Pulmonary artery endothelial cell (primary cell): ENCODE data around the gene CFAP58. TPM values are rescaled to one million over a fixed set of nuclear protein-coding genes. Genes with fewer than 3 reads are reported as not detected.
A peak's percentile ranks its signal among the peaks of the same experiment; 100 is the strongest.

ENCODE experiments used
- DNase-seq: peaks from one replicate; pipeline ENCODE4 v3.0.0-alpha.2; 2011; ENCODE audit warnings: low read depth, low spot score
- total RNA-seq: library from RNA; depleted of rRNA; stranded (reverse); fragments of >200 nt; gene quantifications from 2 replicates; pipeline ENCODE4 v1.2.3, GENCODE V29; 2014

The CFAP58 gene
- total RNA-seq, 1 donor from 2014 or later = 0.46 TPM

- DNase-seq = no peak
These were observed 18.5 kb upstream of the CFAP58 start for GRCh38 chr10:104334965-104335650.

DNA sequence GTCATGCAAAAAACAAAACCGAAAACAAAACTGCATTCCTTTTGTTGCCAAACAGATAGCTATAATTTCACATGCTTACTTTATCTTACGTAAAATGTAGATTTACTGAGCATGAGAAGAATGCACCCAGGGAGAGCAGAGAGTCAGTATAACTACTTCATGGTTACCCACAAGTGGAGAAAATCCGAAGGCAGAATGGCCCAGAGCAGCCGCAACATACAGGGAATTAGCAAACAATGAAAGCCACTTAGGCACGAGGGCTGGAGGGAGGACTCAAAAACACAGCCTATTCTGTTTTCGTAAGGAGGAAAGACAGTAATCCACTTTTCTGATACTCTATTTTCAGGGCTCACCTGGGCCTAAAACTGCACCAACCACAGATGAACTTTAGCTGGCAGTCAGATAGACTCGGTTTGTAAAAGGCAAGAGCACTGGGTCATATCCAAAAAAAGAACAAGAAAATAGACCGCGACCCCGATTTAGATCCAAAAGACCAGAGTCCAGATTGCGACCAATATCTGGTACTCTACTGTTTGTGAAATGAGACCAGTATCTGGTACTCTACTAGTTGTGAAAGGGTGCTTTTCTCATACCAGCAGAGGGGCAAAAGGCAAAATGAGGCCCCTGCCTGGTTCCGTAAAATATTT, 16.7 kb upstream of the CFAP58 start:
- no peak for DNase-seq

DNA sequence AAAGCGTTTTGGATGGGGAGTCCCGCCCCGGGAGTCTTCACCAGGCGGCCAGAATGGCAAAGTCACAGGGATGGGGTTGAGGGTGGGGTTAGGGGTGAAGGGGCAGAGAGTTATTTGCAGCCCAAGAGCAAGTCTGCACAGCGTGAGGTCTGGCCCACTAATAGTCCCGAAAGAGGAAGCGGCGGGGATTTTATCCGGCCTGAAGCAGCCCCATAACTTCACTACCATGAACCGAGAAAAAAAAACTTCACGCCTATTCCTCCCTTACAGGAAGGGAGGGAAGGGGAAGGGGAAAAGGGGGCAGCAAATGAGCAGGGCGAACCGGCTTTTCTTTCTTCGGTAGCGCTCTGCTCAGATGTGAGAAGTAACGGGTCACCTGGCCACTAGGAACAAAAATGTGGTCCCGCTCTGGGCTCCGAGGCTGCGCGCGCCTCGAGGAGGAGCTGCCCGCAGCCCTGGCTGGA, 16.1 kb upstream of the CFAP58 start:
- DNase-seq = no peak

GRCh38 chr10:104337985-104338735, 15.5 kb upstream of the CFAP58 start, which contains the start of gene ITPRIP:
TSS of gene ITPRIP (minus strand) at chr10:104338465. CDS start at chr10:104316051, 22,414 bp downstream.
- peak; percentile 66 for DNase-seq

GRCh38 chr10:104339469-104340110, 14.0 kb upstream of the CFAP58 start:
- peak; percentile 48 for DNase-seq

DNA sequence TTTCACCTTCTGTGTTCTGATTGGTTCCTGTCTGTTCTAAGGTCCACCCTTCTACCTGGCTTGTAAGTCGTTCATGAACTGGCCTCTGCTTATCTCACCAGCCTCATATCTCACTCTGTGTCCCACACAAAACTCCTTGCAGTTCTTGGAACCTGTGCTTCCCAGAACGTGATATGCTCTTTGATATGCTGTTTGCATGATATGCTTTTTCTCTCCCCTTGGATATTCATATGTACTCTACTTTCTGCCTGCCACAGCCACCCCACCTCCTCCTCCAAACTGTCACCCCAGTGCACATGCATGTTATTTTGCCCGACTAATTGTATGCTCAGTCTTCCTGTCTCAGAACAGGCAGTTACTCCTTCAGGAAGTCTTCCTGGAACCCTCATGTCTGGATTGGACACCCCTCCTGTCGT, 13.5 kb upstream of the CFAP58 start:
- no peak for DNase-seq

- no peak for DNase-seq
These were observed 13.0 kb upstream of the CFAP58 start for GRCh38 chr10:104340641-104341040.

GRCh38 chr10:104342941-104343411, 10.7 kb upstream of the CFAP58 start:
- DNase-seq = peak; percentile 69

DNA sequence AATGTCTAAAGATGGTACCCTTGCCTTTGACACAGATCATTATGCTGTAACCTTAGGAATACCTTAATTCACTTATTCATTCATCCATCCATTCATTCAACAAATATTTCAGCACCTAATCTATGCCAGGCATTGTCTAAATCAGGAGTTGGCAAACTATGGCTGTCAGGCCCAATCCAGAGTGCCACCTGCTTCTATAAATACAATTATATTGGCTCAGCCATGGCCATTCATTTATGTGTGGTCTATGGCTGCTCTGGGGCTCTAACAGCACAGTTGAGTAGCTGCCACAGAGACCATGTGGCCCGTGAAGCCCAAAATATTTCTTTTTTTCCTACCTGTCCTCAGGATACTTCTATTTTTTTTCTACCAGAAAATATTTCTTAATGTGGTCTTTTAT, 9.4 kb upstream of the CFAP58 start:
- no peak for DNase-seq

DNA sequence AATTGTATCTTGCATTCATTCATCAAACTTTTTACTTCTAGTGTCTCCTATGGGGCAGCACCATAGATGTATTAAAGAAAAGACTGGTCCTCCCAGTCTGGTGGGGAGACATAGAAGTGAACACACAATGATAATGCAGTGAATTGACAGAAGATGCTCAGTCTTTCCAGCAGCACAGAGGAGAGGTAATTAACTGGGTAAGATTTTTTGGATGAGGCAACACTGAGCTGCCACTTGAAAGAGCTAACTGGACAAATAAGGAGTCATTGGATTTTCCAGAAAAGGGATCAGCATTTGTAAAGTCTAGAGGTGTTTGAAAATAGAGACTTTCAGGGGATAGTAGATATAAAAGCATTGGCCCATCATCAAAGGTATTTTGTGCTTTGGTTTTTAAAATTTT, 8.1 kb upstream of the CFAP58 start:
- DNase-seq = no peak

DNA sequence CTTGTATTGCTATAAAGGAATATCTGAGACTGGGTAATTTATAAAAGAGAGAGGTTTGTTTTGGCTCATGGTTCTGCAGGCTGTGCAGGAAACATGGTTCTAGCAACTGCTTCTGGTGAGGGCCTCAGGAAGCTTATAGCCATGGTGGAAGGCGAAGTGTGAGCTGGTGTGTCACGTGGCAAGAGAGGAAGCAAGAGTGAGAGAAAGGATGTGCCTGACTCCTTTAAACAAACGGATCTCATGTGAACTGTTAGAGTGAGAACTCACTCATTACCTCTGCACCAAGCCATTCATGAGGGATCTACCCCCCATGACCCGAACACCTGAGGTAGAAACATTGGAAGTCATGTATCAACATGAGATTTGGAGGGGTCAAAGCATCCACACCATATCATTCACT, 7.7 kb upstream of the CFAP58 start:
- no peak for DNase-seq

- DNase-seq = no peak
These were observed 6.2 kb upstream of the CFAP58 start for GRCh38 chr10:104347295-104348045.

- DNase-seq = no peak
These were observed 5.0 kb upstream of the CFAP58 start for GRCh38 chr10:104348601-104349000.

- no peak for DNase-seq
These were observed 4.0 kb upstream of the CFAP58 start for GRCh38 chr10:104349623-104350126.

- DNase-seq = no peak
These were observed 3.5 kb upstream of the CFAP58 start for GRCh38 chr10:104350127-104350635.

- DNase-seq = no peak
These were observed 2.5 kb upstream of the CFAP58 start for GRCh38 chr10:104351061-104351702.

DNA sequence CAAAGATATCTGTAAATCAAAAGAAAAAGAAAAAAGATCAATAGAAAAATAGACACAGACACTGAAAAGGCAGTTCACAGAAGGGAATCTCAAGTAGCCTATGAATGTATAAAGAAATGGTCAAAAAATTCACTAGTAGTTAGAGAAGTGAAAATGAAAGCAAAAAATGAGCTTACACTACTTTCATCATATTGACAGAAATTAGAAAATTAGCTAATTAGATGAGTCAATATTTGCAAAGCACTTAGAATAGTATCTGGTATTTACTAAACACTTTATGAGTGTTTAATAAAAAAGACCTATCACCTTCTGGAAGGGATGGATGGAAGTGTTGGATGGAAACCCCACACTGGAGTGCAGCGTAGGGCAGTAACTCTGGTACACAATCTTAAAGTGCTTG, 1.7 kb upstream of the CFAP58 start:
- DNase-seq = no peak

GRCh38 chr10:104359811-104360210, 6.2 kb downstream of the CFAP58 start:
- DNase-seq = no peak

- DNase-seq = no peak
These were observed 14.3 kb downstream of the CFAP58 start for GRCh38 chr10:104367904-104368303.

- DNase-seq = no peak
These were observed 14.7 kb downstream of the CFAP58 start for GRCh38 chr10:104368381-104368780.
